Measurements from ENCODE around the gene PDZK1.
"Not testable (repeated sequence)": the region's sequence is repeated elsewhere in the genome, so short reads cannot be mapped to it uniquely, and the experiment has no call there.

Gene PDZK1

DNA sequence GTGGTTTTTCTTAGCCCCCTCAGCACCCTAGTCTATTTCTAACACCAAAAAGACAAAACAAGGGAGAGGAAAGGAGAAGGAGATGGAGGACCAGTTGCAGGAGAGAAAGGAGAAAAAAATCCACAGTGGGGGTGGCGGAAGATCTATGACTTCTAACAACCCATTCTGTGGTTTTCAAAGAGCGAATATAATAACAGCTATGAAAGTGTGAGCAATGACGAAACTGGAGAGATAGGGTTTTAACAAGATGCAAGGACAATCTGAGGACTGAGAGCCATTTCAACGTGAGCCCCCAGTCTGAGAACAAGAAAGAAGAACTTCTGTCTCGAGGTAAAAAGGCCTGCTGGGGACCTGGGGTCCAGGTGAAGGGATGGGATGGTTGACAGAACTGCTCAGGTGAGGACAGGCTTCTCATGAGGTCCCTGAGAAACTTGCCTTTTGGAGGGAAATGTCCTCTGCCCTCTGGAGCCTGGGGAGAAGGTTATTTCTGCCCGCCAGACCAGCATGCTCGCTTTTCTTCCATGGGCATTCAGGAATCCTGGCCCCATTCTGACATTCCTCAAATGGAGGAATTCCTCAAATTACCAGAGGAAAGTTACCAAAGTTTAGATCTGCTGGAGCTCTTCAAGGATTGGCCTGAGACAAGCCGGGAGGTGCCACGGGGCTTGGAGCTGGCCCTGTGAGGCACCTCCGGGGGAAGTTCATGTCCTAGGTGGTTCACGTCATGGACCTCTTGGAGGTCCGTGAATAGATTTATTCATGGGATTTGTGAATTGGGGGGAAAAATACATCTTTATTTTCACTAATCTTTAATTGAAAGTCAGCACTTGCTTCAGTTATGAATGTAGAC is 12.3 kb upstream of the PDZK1 start, which contains the start of gene CD160:
Gene CD160, plus strand, starts transcription at position 270 of the 850 bp plus-strand sequence. CDS start 8,829 bp downstream, outside the sequence.
- DNase-seq (ENCODE audit: low read depth), result peak; percentile 75
- no peak within 1 kb of the TSS for H3K4me3 ChIP-seq (ENCODE audit: low read depth, low read length)
- TF ChIP-seq, protein P1, sequence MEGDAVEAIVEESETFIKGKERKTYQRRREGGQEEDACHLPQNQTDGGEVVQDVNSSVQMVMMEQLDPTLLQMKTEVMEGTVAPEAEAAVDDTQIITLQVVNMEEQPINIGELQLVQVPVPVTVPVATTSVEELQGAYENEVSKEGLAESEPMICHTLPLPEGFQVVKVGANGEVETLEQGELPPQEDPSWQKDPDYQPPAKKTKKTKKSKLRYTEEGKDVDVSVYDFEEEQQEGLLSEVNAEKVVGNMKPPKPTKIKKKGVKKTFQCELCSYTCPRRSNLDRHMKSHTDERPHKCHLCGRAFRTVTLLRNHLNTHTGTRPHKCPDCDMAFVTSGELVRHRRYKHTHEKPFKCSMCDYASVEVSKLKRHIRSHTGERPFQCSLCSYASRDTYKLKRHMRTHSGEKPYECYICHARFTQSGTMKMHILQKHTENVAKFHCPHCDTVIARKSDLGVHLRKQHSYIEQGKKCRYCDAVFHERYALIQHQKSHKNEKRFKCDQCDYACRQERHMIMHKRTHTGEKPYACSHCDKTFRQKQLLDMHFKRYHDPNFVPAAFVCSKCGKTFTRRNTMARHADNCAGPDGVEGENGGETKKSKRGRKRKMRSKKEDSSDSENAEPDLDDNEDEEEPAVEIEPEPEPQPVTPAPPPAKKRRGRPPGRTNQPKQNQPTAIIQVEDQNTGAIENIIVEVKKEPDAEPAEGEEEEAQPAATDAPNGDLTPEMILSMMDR (IDR thresholded peaks at IDR 0.05; ENCODE audit: insufficient read depth, low read depth, low read length, missing control alignments), result no peak

DNA sequence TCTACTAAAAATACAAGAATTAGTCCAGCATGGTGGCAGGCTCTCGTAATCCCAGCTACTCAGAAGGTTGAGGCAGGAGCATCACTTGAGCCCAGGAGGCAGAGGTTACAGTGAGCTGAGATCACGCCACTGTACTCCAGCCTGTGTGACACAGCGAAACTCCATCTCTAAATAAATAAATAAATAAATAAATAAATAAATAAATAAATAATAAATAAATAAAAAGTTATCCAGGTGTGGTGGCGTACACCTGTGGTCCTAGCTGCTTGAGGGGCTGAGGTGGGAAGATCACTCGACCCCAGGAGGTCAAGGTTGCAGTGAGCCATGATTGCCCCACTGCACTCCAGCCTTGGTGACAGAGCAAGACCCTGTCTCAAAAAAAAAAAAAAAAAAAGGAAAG is 11.3 kb upstream of the PDZK1 start:
- DNase-seq (ENCODE audit: low read depth); H3K4me3 ChIP-seq (ENCODE audit: low read depth, low read length): not testable (repeated sequence)

DNA sequence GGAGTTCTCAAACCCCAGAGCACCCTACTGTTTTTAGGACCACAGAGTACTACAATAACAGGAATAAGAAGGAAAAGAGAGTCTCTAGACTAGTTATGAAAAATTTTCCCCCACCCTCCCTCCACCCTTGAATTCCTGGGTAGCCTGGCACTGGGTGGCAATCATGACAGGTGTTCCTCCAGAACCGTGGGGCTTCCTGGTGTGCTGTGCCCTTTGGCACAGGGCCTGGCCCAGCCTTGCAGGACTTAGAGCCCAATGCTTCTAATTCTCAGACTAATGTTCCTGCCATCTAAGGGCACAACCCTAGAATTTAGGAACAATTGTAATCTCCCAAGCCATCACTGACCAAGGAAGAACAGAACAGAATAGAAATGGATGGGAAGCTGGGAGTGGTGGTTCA is 10.7 kb upstream of the PDZK1 start:
- no peak overlapping the region for H3K4me3 ChIP-seq (ENCODE audit: low read depth, low read length)
- TF ChIP-seq, protein P1 (IDR thresholded peaks at IDR 0.05; ENCODE audit: insufficient read depth, low read depth, low read length, missing control alignments), result no peak
- no peak for DNase-seq (ENCODE audit: low read depth)

DNA sequence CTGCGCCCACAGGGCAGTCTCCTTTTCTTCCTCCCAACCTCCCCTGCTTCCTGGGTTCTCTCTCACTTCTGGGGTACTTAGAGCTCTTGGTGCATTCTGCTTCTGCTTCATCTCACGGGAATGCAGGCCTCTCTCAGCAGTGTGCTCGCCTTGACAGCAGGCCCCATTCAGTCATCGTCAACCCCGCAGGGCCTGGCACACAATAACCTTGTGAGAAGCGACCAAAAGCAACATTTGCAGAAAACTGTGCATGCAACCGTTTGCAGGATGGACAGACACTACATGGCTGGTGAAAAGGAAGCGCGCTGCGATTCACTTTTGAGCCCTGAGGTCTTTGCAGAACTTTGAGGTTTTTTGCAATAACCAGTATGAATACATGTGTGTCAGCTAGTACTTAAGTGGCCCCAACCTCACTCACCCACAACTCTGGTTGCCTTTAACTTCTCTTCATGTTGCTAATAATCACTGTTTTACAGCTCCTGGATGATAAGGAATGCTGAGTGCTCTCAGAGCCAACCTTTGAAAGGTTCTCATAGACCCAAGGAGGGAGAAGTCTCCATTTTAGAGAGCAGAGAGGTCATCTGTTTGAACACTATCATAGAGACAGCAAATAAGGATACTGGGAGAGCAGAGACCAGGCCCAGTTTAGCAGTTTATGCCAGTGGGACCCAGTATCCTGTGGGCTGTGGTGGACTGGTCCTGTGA is 9.6 kb upstream of the PDZK1 start:
- H3K4me3 ChIP-seq (ENCODE audit: low read depth, low read length), result no peak overlapping the region
- no peak for DNase-seq (ENCODE audit: low read depth)
- TF ChIP-seq, protein P1 (IDR thresholded peaks at IDR 0.05; ENCODE audit: insufficient read depth, low read depth, low read length, missing control alignments), result no peak

DNA sequence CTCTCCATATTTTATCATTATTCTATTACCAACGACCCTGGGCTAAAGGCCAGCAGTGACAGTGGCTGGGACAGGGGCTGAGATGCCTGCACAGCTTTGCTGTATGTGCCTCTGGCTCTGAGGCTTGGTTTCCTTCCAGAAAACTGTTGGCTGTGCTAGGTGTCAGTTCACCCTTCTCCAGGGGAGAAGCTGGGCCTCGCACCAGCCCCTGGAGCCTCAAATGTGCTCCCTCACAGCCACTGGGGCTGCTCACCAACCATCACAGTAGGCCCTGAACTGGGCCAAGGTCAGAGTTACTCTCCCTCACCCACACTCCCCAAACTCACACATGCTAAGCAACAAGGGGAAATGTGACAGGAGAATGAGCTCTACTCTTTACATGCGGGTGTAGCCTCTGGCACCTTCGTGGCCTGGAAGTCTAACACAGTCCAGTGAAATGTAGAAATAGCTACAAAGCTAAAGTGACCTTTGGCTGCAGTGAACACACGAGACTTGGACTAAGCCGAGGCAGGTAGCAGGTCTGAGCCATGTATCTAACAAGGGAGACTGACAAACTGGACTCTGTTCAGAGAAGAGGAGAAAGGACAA is 7.5 kb upstream of the PDZK1 start:
- TF ChIP-seq, protein P1 (IDR thresholded peaks at IDR 0.05; ENCODE audit: insufficient read depth, low read depth, low read length, missing control alignments), result no peak
- DNase-seq (ENCODE audit: low read depth), result no peak
- no peak overlapping the region for H3K4me3 ChIP-seq (ENCODE audit: low read depth, low read length)

DNA sequence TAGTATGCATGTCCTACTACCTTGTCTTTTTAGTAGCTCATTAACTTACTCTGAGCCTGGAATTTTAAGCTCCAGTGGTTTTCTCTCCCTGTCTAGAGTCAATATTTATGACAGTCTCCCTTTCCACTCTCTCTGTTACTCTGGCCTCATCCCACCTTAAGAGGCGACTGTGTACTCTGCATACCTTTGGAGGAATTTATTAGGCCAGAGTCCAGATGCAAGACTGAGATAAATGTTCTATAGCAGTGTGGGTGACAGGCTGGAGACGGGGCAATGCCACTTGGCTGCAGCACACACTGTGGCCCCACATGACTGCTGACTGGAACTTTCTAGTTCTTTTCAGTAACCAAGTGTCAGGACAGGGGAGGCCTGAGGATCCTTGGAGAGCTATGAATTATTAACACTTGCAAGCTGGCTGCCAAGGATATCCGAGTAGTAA is 4.1 kb upstream of the PDZK1 start:
- DNase-seq (ENCODE audit: low read depth), result no peak
- H3K4me3 ChIP-seq (ENCODE audit: low read depth, low read length), result no peak overlapping the region
- TF ChIP-seq, protein P1 (IDR thresholded peaks at IDR 0.05; ENCODE audit: insufficient read depth, low read depth, low read length, missing control alignments), result no peak

All from GM12865 (cell line).